Measurements from ENCODE around the gene SNAP25. TPM values are rescaled to one million over a fixed set of nuclear protein-coding genes. Genes with fewer than 3 reads are reported as not detected.

Gene SNAP25
- total RNA-seq, 1 experiment from 2014 or later: 0.39 TPM

DNA sequence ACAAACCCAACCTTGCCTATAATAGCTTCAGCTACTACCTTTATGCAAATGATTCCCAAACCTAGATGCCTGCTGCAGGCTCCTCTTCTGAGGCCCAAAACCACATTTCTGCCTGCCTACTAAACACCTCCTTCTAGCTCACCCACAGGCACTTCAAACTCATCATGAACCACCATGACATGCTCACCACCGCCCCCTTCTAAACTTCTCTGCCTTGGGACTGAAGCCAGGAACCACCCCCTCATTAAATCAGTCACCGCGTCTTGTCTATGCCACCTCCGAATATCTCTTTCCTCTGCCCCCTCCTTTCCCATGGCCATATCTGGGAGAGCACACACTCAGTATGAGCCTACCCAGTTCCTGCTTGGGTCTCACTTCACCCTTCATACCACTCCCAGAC, 101.2 kb downstream of the SNAP25 start:
- Histone ChIP-seq H3K9ac (ENCODE audit: low read length) (no peak overlapping the region), H3K36me3 (ENCODE audit: control insufficient read depth in 1 of 2, insufficient read depth in 2 of 2, low read length in 2 of 2) (no peaks in the 10 kb centered on the region), H3K79me2 (ENCODE audit: insufficient read depth, low read length) (no peaks in the 10 kb centered on the region), H3K27me3 (ENCODE audit: insufficient read depth, low read length) (no peaks in the 10 kb centered on the region), H3K27ac (ENCODE audit: low read depth, low read length) (no peak overlapping the region), H3K4me2 (ENCODE audit: low read length) (no peak overlapping the region), H2AFZ (ENCODE audit: low read depth, low read length, poor library complexity, severe bottlenecking) (no peak overlapping the region), H3K4me1 (ENCODE audit: control insufficient read depth in 1 of 2, insufficient read depth in 2 of 2, low read length in 2 of 2) (no peaks in the 10 kb centered on the region), H4K20me1 (ENCODE audit: insufficient read depth) (no peaks in the 10 kb centered on the region), H3K9me3 (ENCODE audit: control insufficient read depth in 1 of 2, insufficient read depth in 1 of 2, low read depth in 1 of 2, low read length in 2 of 2) (no peaks in the 10 kb centered on the region), H3K9me2 (ENCODE audit: insufficient read depth) (no peaks in the 10 kb centered on the region), H3K4me3 (replicated peaks in 1 of 2; ENCODE audit: low read depth in 1 of 2, low read length in 2 of 2) (no peak overlapping the region)
- ChIA-PET RAD21 (ENCODE audit: low non-redundant PET in 1 of 2, low total read pairs in 2 of 2, uncharacterized antibody in 2 of 2, unreplicated experiment in 2 of 2) (no interaction called here), POLR2A (no interaction called here), CTCF (no interaction called here)
- TF ChIP-seq POLR2A (IDR thresholded peaks at IDR 0.05; ENCODE audit: borderline replicate concordance, extremely low read depth, insufficient read depth, insufficient read length) (no peak), EGR1 (IDR thresholded peaks at IDR 0.05; ENCODE audit: low read depth) (no peak), EZH2 (IDR thresholded peaks at IDR 0.05) (no peak), ATF3 (IDR thresholded peaks at IDR 0.05) (no peak), MAX (IDR thresholded peaks at IDR 0.05) (no peak), RAD21 (IDR thresholded peaks at IDR 0.05; ENCODE audit: low read depth) (no peak), CBX3 (IDR thresholded peaks at IDR 0.05; ENCODE audit: low read depth) (no peak), SP1 (IDR thresholded peaks at IDR 0.05; ENCODE audit: low read depth) (no peak), ELF1 (IDR thresholded peaks at IDR 0.05; ENCODE audit: borderline replicate concordance, low read depth) (no peak), SIN3A (IDR thresholded peaks at IDR 0.05; ENCODE audit: low read depth) (no peak), YY1 (IDR thresholded peaks at IDR 0.05; ENCODE audit: extremely low read depth, insufficient replicate concordance, low read depth, low read length) (no peak), JUND (IDR thresholded peaks at IDR 0.05) (no peak), TCF7L2 (IDR thresholded peaks at IDR 0.05; ENCODE audit: borderline replicate concordance, extremely low read depth, insufficient read depth, insufficient read length) (no peak), CEBPB (IDR thresholded peaks at IDR 0.05; ENCODE audit: low read depth) (no peak), SRF (IDR thresholded peaks at IDR 0.05; ENCODE audit: low read depth) (no peak)
- TF ChIP-seq, protein P1, sequence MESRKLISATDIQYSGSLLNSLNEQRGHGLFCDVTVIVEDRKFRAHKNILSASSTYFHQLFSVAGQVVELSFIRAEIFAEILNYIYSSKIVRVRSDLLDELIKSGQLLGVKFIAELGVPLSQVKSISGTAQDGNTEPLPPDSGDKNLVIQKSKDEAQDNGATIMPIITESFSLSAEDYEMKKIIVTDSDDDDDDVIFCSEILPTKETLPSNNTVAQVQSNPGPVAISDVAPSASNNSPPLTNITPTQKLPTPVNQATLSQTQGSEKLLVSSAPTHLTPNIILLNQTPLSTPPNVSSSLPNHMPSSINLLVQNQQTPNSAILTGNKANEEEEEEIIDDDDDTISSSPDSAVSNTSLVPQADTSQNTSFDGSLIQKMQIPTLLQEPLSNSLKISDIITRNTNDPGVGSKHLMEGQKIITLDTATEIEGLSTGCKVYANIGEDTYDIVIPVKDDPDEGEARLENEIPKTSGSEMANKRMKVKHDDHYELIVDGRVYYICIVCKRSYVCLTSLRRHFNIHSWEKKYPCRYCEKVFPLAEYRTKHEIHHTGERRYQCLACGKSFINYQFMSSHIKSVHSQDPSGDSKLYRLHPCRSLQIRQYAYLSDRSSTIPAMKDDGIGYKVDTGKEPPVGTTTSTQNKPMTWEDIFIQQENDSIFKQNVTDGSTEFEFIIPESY (IDR thresholded peaks at IDR 0.05; ENCODE audit: extremely low read depth, insufficient replicate concordance, low read length): no peak
- BruUV-seq (replicated peaks): no TSS peak
- DNase-seq (ENCODE audit: low read depth, low spot score) (no peak), ATAC-seq (no peak)
- intact Hi-C loops (cut with micrococcal nuclease): no loop called here
